MM.1S (cell line): ENCODE measurements around the gene OPRD1.

Experiments used
- CTCF ChIP-seq: fragments of 300-600 bp; sonication (generic); IDR thresholded peaks from 2 replicates; pipeline ENCODE4 v1.5.1; 2016; ENCODE audit warnings: antibody characterized with exemption, low read length, mixed read lengths
- EZH2 ChIP-seq: fragments of 300-600 bp; sonication (generic); optimal IDR thresholded peaks from 2 replicates; pipeline ENCODE3; 2017; ENCODE audit warnings: low read depth, mild to moderate bottlenecking, antibody characterized with exemption, low read length, mixed read lengths
- EZH2phosphoT487 ChIP-seq: fragments of 300-600 bp; sonication (generic); IDR thresholded peaks from 2 replicates; pipeline ENCODE4 v1.6.1; 2018; ENCODE audit warnings: antibody characterized with exemption, low read length

- TF ChIP-seq CTCF (no peak), EZH2phosphoT487 (no peak), EZH2 (no peak)
These were observed 76.1 kb downstream of the OPRD1 start for GRCh38 chr1:28887835-28888682.
